GM19240 (cell line): Measurements from ENCODE around the gene THEM5.

Experiments used
- DNase-seq: peaks from one replicate; pipeline ENCODE4 v3.0.0; 2011; ENCODE audit warnings: low spot score; ENCODE audit not compliant: insufficient read length

The THEM5 gene

GRCh38 chr1:151801846-151802245 is 51.7 kb downstream of the THEM5 start:
- no peak for DNase-seq

- no peak for DNase-seq
Measured at GRCh38 chr1:151801310-151801820, 52.1 kb downstream of the THEM5 start.

- DNase-seq, result no peak
Measured at GRCh38 chr1:151800830-151801229, 52.7 kb downstream of the THEM5 start.

GRCh38 chr1:151799179-151800022 is 54.1 kb downstream of the THEM5 start:
- no peak for DNase-seq

- DNase-seq, result no peak
Measured at GRCh38 chr1:151798571-151798970, 54.9 kb downstream of the THEM5 start.
